Nucleus accumbens (tissue), 56 donors: ENCODE measurements around the gene F11.
A peak's percentile ranks its signal among the peaks of the same experiment; 100 is the strongest.
"Not testable (repeated sequence)": the region's sequence is repeated elsewhere in the genome, so short reads cannot be mapped to it uniquely, and the experiment has no call there.

ENCODE experiments used
- DNase-seq, 56 donors: peaks; one replicate each; lab custom pipeline; 2025; lab: John Stamatoyannopoulos, UW

The F11 gene

GRCh38 chr4:186249785-186250754, 15.9 kb upstream of the F11 start:
- no peak for DNase-seq

DNA sequence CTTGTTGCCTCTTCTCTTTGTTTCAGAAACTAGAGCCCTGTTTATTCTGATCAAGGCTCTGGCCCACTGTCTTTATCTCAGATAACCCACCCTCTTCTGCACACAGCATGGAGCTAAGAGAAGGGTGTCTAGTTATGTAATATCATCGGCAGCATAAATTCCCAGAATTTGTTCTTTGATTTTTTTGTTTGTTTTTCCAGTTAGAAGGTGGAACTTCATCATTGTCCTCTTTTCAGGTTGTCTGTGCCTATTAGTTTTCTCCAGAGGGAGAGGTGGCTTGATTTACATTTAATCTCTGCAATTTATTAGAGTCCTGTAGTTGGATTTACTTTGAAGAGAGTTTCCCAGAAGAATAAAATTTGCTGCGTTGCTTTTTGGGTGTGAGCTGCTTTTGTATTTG, 15.2 kb upstream of the F11 start:
- DNase-seq: no peak

- no peak for DNase-seq
These were observed 10.9 kb upstream of the F11 start for GRCh38 chr4:186255122-186255521.

GRCh38 chr4:186258216-186258811, 7.7 kb upstream of the F11 start:
- DNase-seq: no peak

DNA sequence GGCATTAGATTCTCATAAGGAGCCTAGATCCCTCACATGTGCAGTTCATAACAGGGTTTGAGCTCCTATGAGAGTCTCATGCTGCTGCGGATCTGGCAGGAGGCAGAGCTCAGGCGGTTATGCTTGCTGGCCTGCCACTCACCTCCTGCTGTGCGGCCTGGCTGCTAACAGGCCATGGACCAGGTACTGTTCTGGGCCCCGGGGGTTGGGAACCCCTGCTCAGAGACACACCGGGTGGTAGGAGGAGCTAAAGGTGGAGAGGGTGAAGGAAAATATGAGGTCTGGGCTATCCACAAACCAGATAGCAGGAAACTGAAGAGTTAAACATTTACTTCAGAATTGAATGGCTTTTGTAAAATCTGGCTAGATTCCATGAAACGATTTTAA, 5.9 kb upstream of the F11 start:
- no peak for DNase-seq

- DNase-seq: no peak
These were observed 5.2 kb upstream of the F11 start for GRCh38 chr4:186260504-186261448.

DNA sequence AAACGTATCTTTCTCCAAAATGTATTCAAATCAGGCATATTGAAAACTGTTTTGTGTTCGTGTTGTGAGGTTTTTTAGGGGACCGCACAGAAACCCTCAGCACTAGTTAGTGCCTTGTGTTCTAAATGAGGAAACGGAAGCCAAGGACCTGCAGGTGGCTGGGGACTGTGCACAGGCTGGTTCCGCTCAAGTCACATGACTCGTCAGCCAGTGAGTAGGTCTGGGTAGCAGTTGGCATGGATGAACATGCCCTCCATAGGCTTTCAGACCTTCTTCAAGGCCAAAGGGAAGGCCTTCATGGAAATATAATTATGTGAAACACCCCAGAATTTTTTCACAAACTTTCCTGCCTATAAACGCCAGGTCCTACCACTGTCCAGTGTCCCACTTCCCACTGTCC, 1.3 kb upstream of the F11 start:
- no peak for DNase-seq

GRCh38 chr4:186265250-186265649, 739 bp upstream of the F11 start:
- not testable (repeated sequence) for DNase-seq

- no peak for DNase-seq
These were observed 904 bp downstream of the F11 start for GRCh38 chr4:186266729-186267456.

DNA sequence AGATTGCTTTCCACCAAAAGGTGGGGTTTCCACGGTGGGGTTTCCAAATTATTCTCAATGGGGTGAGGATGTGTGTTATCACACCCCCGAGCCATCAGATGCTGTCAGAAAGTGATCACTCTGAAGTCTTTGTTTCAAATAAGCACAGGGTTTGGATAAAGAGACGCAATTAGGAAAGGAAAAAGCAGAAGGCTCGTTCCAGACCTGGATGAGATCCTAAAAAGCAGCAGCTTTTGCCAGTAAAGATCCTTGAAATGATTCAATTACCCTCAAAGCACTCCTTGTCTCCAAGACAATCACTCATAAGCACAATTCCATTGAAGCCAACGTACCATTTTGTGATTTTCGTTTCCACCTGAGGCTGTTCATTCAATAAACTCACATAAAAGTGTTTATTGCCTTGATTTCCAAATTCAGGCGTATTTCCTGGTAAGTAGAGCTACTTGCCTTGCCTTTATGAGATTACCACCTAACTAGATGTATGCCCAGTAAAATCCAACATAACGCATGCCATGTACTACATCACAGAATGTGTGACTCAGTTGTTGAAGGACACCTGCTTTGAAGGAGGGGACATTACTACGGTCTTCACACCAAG, 5.2 kb downstream of the F11 start:
- DNase-seq: peak in 1 of 56 donors; percentile 5

DNA sequence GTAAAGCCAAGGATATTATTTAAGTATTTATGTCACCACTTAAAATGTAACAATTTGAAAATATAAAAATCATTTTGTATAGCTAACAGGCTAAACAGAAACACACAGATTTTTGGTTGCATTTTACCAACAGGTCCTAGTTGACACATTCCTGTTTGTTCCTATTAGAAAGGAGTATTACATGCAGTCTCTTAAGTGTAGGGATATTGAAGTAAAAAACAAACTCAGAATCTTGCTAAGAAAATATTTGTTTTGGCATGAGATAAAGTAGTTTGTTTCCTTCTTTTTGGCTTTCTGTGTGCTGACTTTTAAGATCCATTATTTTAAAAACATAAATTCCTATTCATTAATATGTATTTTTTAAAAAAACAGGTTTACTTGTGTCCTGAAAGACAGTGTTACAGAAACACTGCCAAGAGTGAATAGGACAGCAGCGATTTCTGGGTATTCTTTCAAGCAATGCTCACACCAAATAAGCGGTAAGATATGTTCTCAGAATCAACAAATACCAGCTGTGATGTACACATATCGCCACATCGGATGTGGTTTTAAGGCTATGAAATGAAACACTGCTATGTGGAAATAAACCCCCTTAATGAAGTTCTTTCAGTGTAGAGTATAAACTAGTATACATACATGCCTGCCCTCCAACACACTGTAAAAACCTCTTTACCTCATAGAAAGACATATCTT, 6.9 kb downstream of the F11 start:
- DNase-seq: no peak

- not testable (repeated sequence) for DNase-seq
These were observed 7.4 kb downstream of the F11 start for GRCh38 chr4:186273392-186273789.

GRCh38 chr4:186283311-186283710, 17.3 kb downstream of the F11 start:
- DNase-seq: no peak

GRCh38 chr4:186285147-186285546, 19.2 kb downstream of the F11 start:
- DNase-seq: no peak

DNA sequence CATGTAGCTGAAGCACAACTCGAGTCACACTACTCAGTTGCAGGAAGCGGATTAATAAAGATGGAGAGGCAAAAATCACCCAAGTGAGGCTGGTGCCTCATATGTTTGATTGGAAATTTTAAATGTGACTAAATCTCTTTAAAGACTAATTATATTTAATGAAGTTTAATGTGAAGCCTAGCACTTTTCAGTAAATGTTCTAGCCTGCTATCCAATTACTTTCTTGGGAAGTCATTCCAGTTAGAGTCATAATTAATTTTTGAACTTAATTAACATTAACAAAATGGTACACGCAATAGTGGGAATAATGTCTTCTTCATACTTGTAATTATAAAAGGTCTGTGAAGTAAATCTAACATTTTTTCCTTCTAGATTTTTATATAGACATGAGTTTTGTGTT, 20.6 kb downstream of the F11 start:
- no peak for DNase-seq

GRCh38 chr4:186291256-186291890, 25.4 kb downstream of the F11 start:
- DNase-seq: no peak

GRCh38 chr4:186294160-186294559, 28.2 kb downstream of the F11 start:
- DNase-seq: no peak

- no peak for DNase-seq
These were observed 30.5 kb downstream of the F11 start for GRCh38 chr4:186296481-186296880.
